MM.1S (cell line): ENCODE results near the gene SP3.

Experiments
- CTCF ChIP-seq: fragments of 300-600 bp; sonication (generic); IDR thresholded peaks from 2 replicates; pipeline ENCODE4 v1.5.1; 2016; ENCODE audit warnings: antibody characterized with exemption, low read length, mixed read lengths
- EZH2 ChIP-seq: fragments of 300-600 bp; sonication (generic); optimal IDR thresholded peaks from 2 replicates; pipeline ENCODE3; 2017; ENCODE audit warnings: low read depth, mild to moderate bottlenecking, antibody characterized with exemption, low read length, mixed read lengths
- EZH2phosphoT487 ChIP-seq: fragments of 300-600 bp; sonication (generic); IDR thresholded peaks from 2 replicates; pipeline ENCODE4 v1.6.1; 2018; ENCODE audit warnings: antibody characterized with exemption, low read length

DNA sequence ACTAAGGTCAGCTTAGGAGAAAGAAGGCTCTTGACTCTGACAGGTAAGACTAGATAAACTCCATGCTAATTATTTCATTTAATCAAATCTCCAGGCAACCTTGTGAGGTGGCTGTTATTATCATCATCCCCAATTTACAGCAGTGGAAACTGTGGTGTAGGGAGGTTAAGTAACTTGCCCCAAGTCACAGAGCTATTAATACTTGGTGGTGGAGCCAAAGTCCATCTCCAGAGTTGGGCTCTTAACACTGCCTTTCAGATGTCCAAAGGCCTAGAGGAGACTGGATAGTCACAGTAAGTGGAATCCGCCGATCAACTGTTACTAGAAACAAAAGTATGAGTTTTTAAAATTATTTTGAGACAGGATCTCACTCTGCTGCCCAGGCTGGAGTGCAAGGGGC is 46.6 kb upstream of the SP3 start:
- TF ChIP-seq CTCF (no peak), EZH2phosphoT487 (no peak), EZH2 (no peak)
